ENCODE results near the gene C2CD4A.

GRCh38 chr15:62109982-62110851 lies 43.4 kb downstream of the C2CD4A start:
- TF ChIP-seq CTCF (IDR thresholded peaks at IDR 0.05) (no peak), EZH2phosphoT487 (IDR thresholded peaks at IDR 0.05) (no peak)
